DND-41 (cell line): ENCODE data around the gene PTGES3.
A peak's percentile ranks its signal among the peaks of the same experiment; 100 is the strongest.

Source experiments
- ATAC-seq: fragments of 200-7000 bp; cut with Tn5 transposase; 3 replicates; pipeline ENCODE4 v1.9.1; 2021; ENCODE audit warnings: low read depth; ENCODE audit not compliant: insufficient read depth
- DNase-seq: peaks from one replicate; pipeline ENCODE4 v3.0.0-alpha.2; 2020
- H2AFZ ChIP-seq: 2 replicates; pipeline ENCODE4 v1.6.0; 2012; ENCODE audit warnings: low read depth, low read length
- H3K27ac ChIP-seq: 2 replicates; pipeline ENCODE4 v1.5.1; 2012; ENCODE audit warnings: low read length, inconsistent platforms
- H3K27me3 ChIP-seq: fragments of 200-600 bp; sonication (generic); 2 replicates; pipeline ENCODE4 v1.6.0; 2012; ENCODE audit warnings: low read length, mild to moderate bottlenecking, inconsistent platforms; ENCODE audit not compliant: insufficient read depth, poor library complexity
- H3K36me3 ChIP-seq: 2 replicates; pipeline ENCODE4 v1.5.1; 2012; ENCODE audit warnings: low read length, inconsistent platforms; ENCODE audit not compliant: insufficient read depth
- H3K4me1 ChIP-seq: 2 replicates; pipeline ENCODE4 v1.5.1; 2012; ENCODE audit warnings: mild to moderate bottlenecking, low read length; ENCODE audit not compliant: insufficient read depth
- H3K4me2 ChIP-seq: 2 replicates; pipeline ENCODE4 v1.6.0; 2012; ENCODE audit warnings: mild to moderate bottlenecking, moderate library complexity, low read length, inconsistent platforms; ENCODE audit not compliant: insufficient read depth
- H3K4me3 ChIP-seq, 2 experiments: fragments of 200-600 bp in 1 of 2; shearing (Covaris generic) in 1 of 2; 2 replicates each; pipeline ENCODE4 v1.5.1; 2012 to 2016; ENCODE audit warnings: inconsistent platforms in 2 of 2, low read length in 2 of 2, mild to moderate bottlenecking in 2 of 2, low read depth in 1 of 2, moderate library complexity in 1 of 2
- H3K79me2 ChIP-seq: 2 replicates; pipeline ENCODE4 v1.6.0; 2012; ENCODE audit warnings: low read length, inconsistent platforms; ENCODE audit not compliant: insufficient read depth
- H3K9ac ChIP-seq: 2 replicates; pipeline ENCODE4 v1.6.0; 2012; ENCODE audit warnings: low read depth, mild to moderate bottlenecking, inconsistent platforms, low read length, moderate library complexity
- H3K9me3 ChIP-seq: 2 replicates; pipeline ENCODE4 v1.5.1; 2012; ENCODE audit warnings: low read length, moderate library complexity, mild to moderate bottlenecking, inconsistent platforms; ENCODE audit not compliant: insufficient read depth, severe bottlenecking
- H4K20me1 ChIP-seq: 2 replicates; pipeline ENCODE4 v1.6.0; 2012; ENCODE audit warnings: low read length; ENCODE audit not compliant: insufficient read depth
- EZH2 ChIP-seq: IDR thresholded peaks from 3 replicates; pipeline ENCODE4 v1.6.1; 2012; ENCODE audit warnings: borderline replicate concordance, low read depth, mild to moderate bottlenecking, moderate library complexity, low read length, inconsistent platforms; ENCODE audit not compliant: severe bottlenecking
- TF ChIP-seq, protein P1 (sequence below): IDR thresholded peaks from 2 replicates; pipeline ENCODE4 v1.5.1; 2012; ENCODE audit warnings: borderline replicate concordance, low read length, moderate library complexity, mild to moderate bottlenecking; ENCODE audit not compliant: poor library complexity, severe bottlenecking; ENCODE audit errors: extremely low read depth

Gene PTGES3

DNA sequence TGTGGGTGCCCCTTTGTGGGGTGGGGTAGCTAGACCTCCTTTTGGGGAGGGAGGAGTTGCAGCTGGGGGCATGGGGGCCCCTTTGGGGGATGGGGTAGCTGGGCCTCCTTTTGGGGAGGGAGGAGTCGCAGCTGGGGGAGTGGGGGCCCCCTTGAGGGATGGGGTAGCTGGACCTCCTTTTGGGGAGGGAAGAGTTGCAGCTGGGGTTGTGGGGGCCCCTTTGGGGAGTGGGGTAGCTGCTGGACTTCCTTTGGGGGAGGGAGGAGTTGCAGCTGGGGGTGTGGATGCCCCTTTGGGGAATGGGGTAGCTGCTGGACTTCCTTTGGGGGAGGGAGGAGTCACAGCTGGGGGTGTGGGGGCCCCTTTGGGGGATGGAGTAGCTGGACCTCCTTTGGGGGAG is 30.1 kb upstream of the PTGES3 start:
- TF ChIP-seq, protein P1, sequence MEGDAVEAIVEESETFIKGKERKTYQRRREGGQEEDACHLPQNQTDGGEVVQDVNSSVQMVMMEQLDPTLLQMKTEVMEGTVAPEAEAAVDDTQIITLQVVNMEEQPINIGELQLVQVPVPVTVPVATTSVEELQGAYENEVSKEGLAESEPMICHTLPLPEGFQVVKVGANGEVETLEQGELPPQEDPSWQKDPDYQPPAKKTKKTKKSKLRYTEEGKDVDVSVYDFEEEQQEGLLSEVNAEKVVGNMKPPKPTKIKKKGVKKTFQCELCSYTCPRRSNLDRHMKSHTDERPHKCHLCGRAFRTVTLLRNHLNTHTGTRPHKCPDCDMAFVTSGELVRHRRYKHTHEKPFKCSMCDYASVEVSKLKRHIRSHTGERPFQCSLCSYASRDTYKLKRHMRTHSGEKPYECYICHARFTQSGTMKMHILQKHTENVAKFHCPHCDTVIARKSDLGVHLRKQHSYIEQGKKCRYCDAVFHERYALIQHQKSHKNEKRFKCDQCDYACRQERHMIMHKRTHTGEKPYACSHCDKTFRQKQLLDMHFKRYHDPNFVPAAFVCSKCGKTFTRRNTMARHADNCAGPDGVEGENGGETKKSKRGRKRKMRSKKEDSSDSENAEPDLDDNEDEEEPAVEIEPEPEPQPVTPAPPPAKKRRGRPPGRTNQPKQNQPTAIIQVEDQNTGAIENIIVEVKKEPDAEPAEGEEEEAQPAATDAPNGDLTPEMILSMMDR, result no peak
- TF ChIP-seq EZH2, result no peak
- H3K36me3 ChIP-seq, result peaks cover 88% of the 10 kb centered on the region
- H3K27me3 ChIP-seq, result no peaks in the 10 kb centered on the region
- DNase-seq (peak; percentile 5), ATAC-seq (no peak)
- no peak overlapping the region for H3K9ac ChIP-seq
- peaks cover 87% of the 10 kb centered on the region for H3K79me2 ChIP-seq
- no peak overlapping the region for H2AFZ ChIP-seq
- no peak overlapping the region for H3K4me3 ChIP-seq
- H3K4me2 ChIP-seq, result no peak overlapping the region
- no peak overlapping the region for H3K27ac ChIP-seq
- H3K4me1 ChIP-seq, result peaks cover 45% of the 10 kb centered on the region
- no peaks in the 10 kb centered on the region for H3K9me3 ChIP-seq
- H4K20me1 ChIP-seq, result peaks cover 89% of the 10 kb centered on the region

DNA sequence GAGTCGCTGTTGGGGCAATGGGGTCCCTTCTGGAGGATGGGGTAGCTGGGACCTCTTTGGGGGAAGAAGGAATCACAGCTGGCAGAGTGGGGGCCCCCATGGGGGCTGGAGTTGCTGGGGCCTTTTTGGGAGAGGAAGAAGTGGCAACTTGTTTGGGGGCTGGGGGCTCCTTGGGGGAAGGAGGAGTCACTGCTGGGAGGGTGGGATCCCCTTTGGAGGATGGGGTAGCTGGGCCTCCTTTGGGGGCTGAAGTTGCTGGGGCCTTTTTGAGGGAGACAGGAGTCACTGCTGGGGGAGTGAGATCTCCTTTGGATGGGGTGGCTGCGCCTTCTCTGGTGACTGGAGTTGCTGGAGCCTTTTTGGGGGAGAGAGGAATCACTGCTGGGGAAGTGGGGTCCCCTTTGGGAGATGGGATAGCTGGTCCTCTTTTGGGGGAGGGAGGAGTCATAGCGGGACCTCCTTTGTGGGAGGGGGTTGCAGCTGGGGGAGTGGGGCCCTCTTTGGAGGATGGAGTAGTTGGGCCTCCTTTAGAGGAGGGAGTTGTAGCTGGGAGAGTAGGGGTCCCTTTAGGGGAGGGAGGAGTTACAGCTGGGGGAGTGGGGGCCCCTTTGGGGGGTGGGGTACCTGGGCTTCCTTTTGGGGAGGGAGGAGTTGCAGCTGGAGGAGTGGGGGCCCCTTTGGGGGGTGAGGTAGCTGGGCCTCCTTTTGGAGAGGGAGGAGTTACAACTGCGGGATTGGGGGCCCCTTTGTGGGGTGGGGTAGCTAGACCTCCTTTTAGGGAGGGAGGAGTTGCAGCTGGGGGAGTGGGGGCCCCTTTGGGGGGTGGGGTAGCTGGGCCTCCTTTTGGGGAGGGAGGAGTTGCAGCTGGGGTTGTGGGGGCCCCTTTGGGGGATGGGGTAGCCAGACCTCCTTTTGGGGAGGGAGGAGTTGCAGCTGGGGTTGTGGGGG is 29.1 kb upstream of the PTGES3 start:
- no peak overlapping the region for H3K27ac ChIP-seq
- no peak overlapping the region for H3K9ac ChIP-seq
- peaks cover 88% of the 10 kb centered on the region for H3K36me3 ChIP-seq
- no peak overlapping the region for H3K4me3 ChIP-seq
- peaks cover 80% of the 10 kb centered on the region for H4K20me1 ChIP-seq
- H3K4me2 ChIP-seq, result no peak overlapping the region
- TF ChIP-seq EZH2, result no peak
- TF ChIP-seq, protein P1, result no peak
- no peak for ATAC-seq
- peaks cover 78% of the 10 kb centered on the region for H3K79me2 ChIP-seq
- no peak for DNase-seq
- peaks cover 36% of the 10 kb centered on the region for H3K4me1 ChIP-seq
- no peaks in the 10 kb centered on the region for H3K27me3 ChIP-seq
- no peak overlapping the region for H2AFZ ChIP-seq
- H3K9me3 ChIP-seq, result no peaks in the 10 kb centered on the region

DNA sequence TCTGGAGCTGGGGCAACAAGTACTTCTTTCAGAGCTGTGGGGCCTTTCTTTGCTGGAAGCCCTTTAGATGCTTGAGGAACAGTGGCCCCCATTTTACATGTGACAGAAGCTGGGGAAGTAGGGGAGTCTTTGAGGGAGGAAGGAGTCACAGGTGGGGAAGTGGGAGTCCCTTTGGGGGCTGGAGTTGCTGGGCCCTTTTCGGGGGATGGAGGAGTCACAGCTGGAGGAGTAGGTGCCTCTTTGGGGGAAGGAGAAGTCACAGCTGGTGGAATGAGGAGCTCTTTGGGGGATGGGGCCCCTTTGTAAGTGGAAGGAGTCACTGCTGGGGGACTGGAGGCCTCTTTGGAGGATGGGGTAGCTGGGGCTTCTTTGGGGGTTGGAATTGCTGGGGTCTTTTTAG is 28.4 kb upstream of the PTGES3 start:
- H3K9ac ChIP-seq, result no peak overlapping the region
- TF ChIP-seq, protein P1, result no peak
- TF ChIP-seq EZH2, result no peak
- ATAC-seq (peak; percentile 23), DNase-seq (no peak)
- no peaks in the 10 kb centered on the region for H3K27me3 ChIP-seq
- H3K79me2 ChIP-seq, result peaks cover 70% of the 10 kb centered on the region
- H3K4me3 ChIP-seq, result no peak overlapping the region
- no peaks in the 10 kb centered on the region for H3K9me3 ChIP-seq
- H3K4me1 ChIP-seq, result peaks cover 28% of the 10 kb centered on the region
- H3K4me2 ChIP-seq, result no peak overlapping the region
- no peak overlapping the region for H3K27ac ChIP-seq
- no peak overlapping the region for H2AFZ ChIP-seq
- peaks cover 87% of the 10 kb centered on the region for H3K36me3 ChIP-seq
- peaks cover 73% of the 10 kb centered on the region for H4K20me1 ChIP-seq
